Breast epithelium (tissue), 4 donors: ENCODE results near the gene PARM1. TPM values are rescaled to one million over a fixed set of nuclear protein-coding genes. Genes with fewer than 3 reads are reported as not detected.

Experiments used
- DNase-seq, 2 donors: peaks; one replicate each; pipeline ENCODE4 v3.0.0-alpha.2; 2019; ENCODE audit warnings: low spot score in 2 of 2
- H3K27ac ChIP-seq, 2 donors: fragments of 200-600 bp; sonication (generic) in 1 of 2; one replicate each; pipeline ENCODE4 v1.5.1; 2016 to 2019; ENCODE audit warnings: mild to moderate bottlenecking in 1 of 2
- H3K27me3 ChIP-seq, 2 donors: fragments of 200-600 bp; sonication (generic) in 1 of 2; one replicate each; pipeline versions ENCODE4 v1.5.1 to v1.6.0; 2017 to 2019; ENCODE audit warnings: control low read depth in 1 of 2, mild to moderate bottlenecking in 1 of 2
- H3K36me3 ChIP-seq: fragments of 200-600 bp; one replicate; pipeline ENCODE4 v1.5.1; 2019
- H3K4me1 ChIP-seq, 2 donors: fragments of 200-600 bp; sonication (generic); one replicate each; pipeline ENCODE4 v1.5.1; 2016 to 2019; ENCODE audit warnings: control low read depth in 1 of 2
- H3K4me3 ChIP-seq, 3 donors: fragments of 200-600 bp; sonication (generic); 1 replicate in 2 of 3; 2 replicates in 1 of 3; pipeline ENCODE4 v1.5.1; 2016 to 2019; ENCODE audit warnings: mild to moderate bottlenecking in 3 of 3, moderate library complexity in 2 of 3
- H3K9me3 ChIP-seq, 2 donors: fragments of 200-600 bp; sonication (generic) in 1 of 2; one replicate each; pipeline ENCODE4 v1.5.1; 2016 to 2019; ENCODE audit warnings: control low read depth in 1 of 2
- POLR2A ChIP-seq: fragments of 450-650 bp; IDR thresholded peaks from one replicate; pipeline ENCODE4 v1.6.1; 2016; ENCODE audit warnings: antibody characterized with exemption, mild to moderate bottlenecking, moderate library complexity
- POLR2AphosphoS5 ChIP-seq, 3 donors: sonication (generic); formaldehyde crosslinking; IDR thresholded peaks; one replicate each; pipeline ENCODE4 v1.6.1; 2017; ENCODE audit warnings: antibody characterized with exemption in 3 of 3
- intact Hi-C: fragments of 100-400 bp; cut with DNase I; formaldehyde crosslinking; loops from one replicate; pipeline ENCODE4 v1.15.1; 2023; ENCODE audit warnings: low total_unique reads
- total RNA-seq, 3 donors: library from RNA; depleted of rRNA; stranded (reverse); fragments of >200 nt; gene quantifications; one replicate each; pipeline ENCODE4 v1.1.0, GENCODE V29; 2016
- TF ChIP-seq, protein P1 (sequence below), 3 donors: fragments of 450-650 bp; IDR thresholded peaks; one replicate each; pipeline ENCODE4 v1.5.1; 2016 to 2017; ENCODE audit warnings: antibody characterized with exemption in 3 of 3, mild to moderate bottlenecking in 3 of 3, moderate library complexity in 3 of 3

Gene PARM1
- total RNA-seq, 3 donors from 2014 or later: 12.1 to 41.1 (median 18.0) TPM

GRCh38 chr4:74893171-74893570 lies 39.7 kb upstream of the PARM1 start:
- Histone ChIP-seq H3K4me3 (peak overlapping the region in 1 of 3 donors; percentile 27), H3K27ac (no peak overlapping the region), H3K36me3 (no peaks in the 10 kb centered on the region), H3K9me3 (no peaks in the 10 kb centered on the region), H3K27me3 (no peaks in the 10 kb centered on the region), H3K4me1 (no peaks in the 10 kb centered on the region)
- intact Hi-C loops: no loop called here
- TF ChIP-seq, protein P1, sequence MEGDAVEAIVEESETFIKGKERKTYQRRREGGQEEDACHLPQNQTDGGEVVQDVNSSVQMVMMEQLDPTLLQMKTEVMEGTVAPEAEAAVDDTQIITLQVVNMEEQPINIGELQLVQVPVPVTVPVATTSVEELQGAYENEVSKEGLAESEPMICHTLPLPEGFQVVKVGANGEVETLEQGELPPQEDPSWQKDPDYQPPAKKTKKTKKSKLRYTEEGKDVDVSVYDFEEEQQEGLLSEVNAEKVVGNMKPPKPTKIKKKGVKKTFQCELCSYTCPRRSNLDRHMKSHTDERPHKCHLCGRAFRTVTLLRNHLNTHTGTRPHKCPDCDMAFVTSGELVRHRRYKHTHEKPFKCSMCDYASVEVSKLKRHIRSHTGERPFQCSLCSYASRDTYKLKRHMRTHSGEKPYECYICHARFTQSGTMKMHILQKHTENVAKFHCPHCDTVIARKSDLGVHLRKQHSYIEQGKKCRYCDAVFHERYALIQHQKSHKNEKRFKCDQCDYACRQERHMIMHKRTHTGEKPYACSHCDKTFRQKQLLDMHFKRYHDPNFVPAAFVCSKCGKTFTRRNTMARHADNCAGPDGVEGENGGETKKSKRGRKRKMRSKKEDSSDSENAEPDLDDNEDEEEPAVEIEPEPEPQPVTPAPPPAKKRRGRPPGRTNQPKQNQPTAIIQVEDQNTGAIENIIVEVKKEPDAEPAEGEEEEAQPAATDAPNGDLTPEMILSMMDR (IDR thresholded peaks at IDR 0.05): no peak
- TF ChIP-seq POLR2AphosphoS5 (IDR thresholded peaks at IDR 0.05) (no peak), POLR2A (no peak)
- DNase-seq: no peak

DNA sequence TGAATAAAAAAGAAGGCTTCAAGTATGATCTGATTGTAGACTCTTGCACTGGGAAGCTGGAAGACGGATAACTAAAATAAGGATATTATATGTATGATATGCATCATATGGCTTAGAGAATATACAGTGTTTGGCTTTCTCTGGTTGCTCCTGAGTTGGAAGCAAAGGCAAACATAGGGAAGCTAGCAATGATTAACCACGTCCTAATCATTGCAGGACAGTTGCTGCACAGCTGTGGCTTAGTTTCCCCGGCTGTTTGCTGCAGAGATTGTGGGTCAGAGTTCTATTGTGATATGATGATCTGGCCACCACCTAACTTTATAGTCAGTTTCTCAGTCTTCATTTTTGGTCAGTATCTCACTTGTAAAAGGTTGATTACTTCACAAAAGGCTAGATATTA lies 36.3 kb upstream of the PARM1 start:
- TF ChIP-seq POLR2A: no peak
- TF ChIP-seq, protein P1 (IDR thresholded peaks at IDR 0.05): no peak
- no peak for TF ChIP-seq POLR2AphosphoS5 (IDR thresholded peaks at IDR 0.05)
- no peak overlapping the region for H3K4me3 ChIP-seq
- intact Hi-C loops: no loop called here

DNA sequence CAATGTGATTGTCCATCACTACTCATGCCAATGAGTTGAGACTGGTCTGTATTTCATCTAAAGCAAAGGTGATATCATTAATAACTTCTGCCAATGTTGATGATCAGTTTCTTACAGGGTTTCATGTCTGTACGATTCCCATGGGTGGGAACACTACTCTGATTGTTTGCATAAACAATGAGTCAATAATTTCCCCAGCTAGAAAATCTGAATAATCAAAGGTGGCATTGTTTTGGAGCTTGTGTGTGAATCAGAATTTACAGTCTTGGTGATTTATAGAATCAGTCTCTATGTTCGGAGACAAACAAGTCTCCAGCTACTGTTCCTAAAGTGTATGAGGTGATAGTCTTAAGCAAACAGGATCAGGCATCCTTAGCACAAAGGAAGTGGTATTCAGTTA lies 35.5 kb upstream of the PARM1 start:
- TF ChIP-seq POLR2A: no peak
- no peak for TF ChIP-seq POLR2AphosphoS5 (IDR thresholded peaks at IDR 0.05)
- TF ChIP-seq, protein P1 (IDR thresholded peaks at IDR 0.05): no peak
- Histone ChIP-seq H3K27ac (no peak overlapping the region), H3K4me1 (no peaks in the 10 kb centered on the region), H3K36me3 (no peaks in the 10 kb centered on the region), H3K27me3 (no peaks in the 10 kb centered on the region), H3K9me3 (no peaks in the 10 kb centered on the region), H3K4me3 (no peak overlapping the region)
- intact Hi-C loops: no loop called here
- DNase-seq: no peak

More for the DNA sequence above, 36.3 kb upstream of the PARM1 start:
- Histone ChIP-seq H3K4me1 (no peaks in the 10 kb centered on the region), H3K9me3 (no peaks in the 10 kb centered on the region), H3K27ac (no peak overlapping the region), H3K27me3 (no peaks in the 10 kb centered on the region), H3K36me3 (no peaks in the 10 kb centered on the region)
- no peak for DNase-seq

DNA sequence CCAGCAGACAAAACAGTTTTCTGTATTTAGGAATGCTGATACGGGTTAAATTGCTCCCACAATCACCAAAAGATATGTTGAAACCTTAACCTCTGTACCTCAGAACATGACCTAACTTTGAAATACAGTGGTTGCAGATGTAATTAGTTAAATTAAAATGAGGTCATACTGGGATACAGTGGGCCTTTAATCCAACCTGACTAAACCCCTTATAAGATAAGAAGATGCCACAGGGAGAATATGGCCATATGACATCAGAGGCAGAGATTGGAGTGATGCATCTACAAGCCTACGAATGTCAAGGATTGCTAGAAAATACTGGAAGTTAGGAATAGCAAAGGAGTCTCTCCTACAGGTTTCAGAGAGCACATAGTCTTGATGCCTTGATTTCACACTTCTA lies 32.1 kb upstream of the PARM1 start:
- no peaks in the 10 kb centered on the region for H3K27me3 ChIP-seq
- TF ChIP-seq POLR2A (no peak), POLR2AphosphoS5 (IDR thresholded peaks at IDR 0.05) (no peak)
- TF ChIP-seq, protein P1 (IDR thresholded peaks at IDR 0.05): no peak
- H3K27ac ChIP-seq: no peak overlapping the region
- H3K9me3 ChIP-seq: no peaks in the 10 kb centered on the region
- no peaks in the 10 kb centered on the region for H3K4me1 ChIP-seq
- no peak for DNase-seq
- intact Hi-C loops: no loop called here
- H3K4me3 ChIP-seq: no peak overlapping the region
- no peaks in the 10 kb centered on the region for H3K36me3 ChIP-seq

DNA sequence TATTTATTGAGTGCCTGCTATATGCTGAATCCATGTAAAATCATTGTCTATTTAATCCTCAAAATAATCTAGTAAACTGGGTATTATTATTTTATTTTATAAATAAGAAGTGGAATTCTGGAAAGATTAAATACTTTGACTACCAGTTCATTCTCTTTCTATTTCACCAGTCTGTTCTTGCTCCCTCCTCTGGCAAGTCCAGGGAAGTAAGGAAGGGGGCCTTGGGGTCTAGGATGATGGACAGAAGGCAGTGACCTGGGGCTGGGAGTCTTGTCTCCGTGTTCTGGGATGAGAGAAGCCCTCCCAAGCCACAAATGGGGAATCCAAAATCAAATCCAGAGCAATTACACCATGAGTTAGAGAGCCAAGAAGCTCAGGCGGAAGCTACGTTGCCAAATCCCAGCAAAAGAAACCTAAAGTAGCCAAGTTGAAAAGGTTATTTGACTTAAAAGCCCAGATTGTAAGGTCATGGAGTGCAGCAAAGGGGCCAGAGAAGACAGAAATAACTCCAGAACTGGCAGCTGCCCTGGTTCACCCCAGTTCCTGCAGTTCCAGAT lies 28.3 kb upstream of the PARM1 start:
- TF ChIP-seq, protein P1 (IDR thresholded peaks at IDR 0.05): no peak
- TF ChIP-seq POLR2A (no peak), POLR2AphosphoS5 (IDR thresholded peaks at IDR 0.05) (no peak)
- H3K27me3 ChIP-seq: no peaks in the 10 kb centered on the region
- no peaks in the 10 kb centered on the region for H3K9me3 ChIP-seq
- H3K36me3 ChIP-seq: no peaks in the 10 kb centered on the region
- H3K27ac ChIP-seq: no peak overlapping the region
- intact Hi-C loops: no loop called here
- DNase-seq: no peak
- H3K4me3 ChIP-seq: no peak overlapping the region
- H3K4me1 ChIP-seq: no peaks in the 10 kb centered on the region
